Activated T-helper 1 cell treated with anti-CD3 and anti-CD28 coated beads, Interleukin-12 subunit alpha, Interleukin-12 subunit beta, Interleukin-2, Interleukin-4 antibody, amounts not matched to agents 30 ng/mL and 10 ng/mL and 1 ng/mL, durations not matched to agents 14 hours and 24 hours and 36 hours (primary cell): ENCODE results near the gene ARVCF. TPM values are rescaled to one million over a fixed set of nuclear protein-coding genes. Genes with fewer than 3 reads are reported as not detected.

Experiments
- DNase-seq: peaks from one replicate; pipeline ENCODE4 v3.0.0; 2021; ENCODE audit warnings: low spot score
- H3K27ac Mint-ChIP-seq: one replicate; pipeline ENCODE4 v1.8.0; 2021; ENCODE audit warnings: mild to moderate bottlenecking, mixed read lengths
- H3K27me3 Mint-ChIP-seq: one replicate; pipeline ENCODE4 v1.8.0; 2022; ENCODE audit warnings: mild to moderate bottlenecking, moderate library complexity, mixed read lengths; ENCODE audit not compliant: insufficient read depth
- H3K36me3 Mint-ChIP-seq: one replicate; pipeline ENCODE4 v1.8.0; 2021; ENCODE audit warnings: low read depth, mixed read lengths
- H3K4me1 Mint-ChIP-seq: one replicate; pipeline ENCODE4 v1.8.0; 2021; ENCODE audit warnings: low read depth, mixed read lengths
- H3K4me3 Mint-ChIP-seq: one replicate; pipeline ENCODE4 v1.8.0; 2021; ENCODE audit warnings: mild to moderate bottlenecking, moderate library complexity, mixed read lengths
- H3K9me3 Mint-ChIP-seq: one replicate; pipeline ENCODE4 v1.8.0; 2021; ENCODE audit warnings: mixed read lengths
- intact Hi-C: fragments of 100-400 bp; cut with micrococcal nuclease; formaldehyde crosslinking; loops from one replicate; pipeline ENCODE4 v1.15.1; 2024
- total RNA-seq: library from RNA; stranded (reverse); gene quantifications from 2 replicates; pipeline ENCODE4 v1.2.3, GENCODE V29; 2022

Gene ARVCF
- total RNA-seq, 1 donor from 2014 or later: 2.4 TPM

GRCh38 chr22:19986011-19986409 lies 30.6 kb downstream of the ARVCF start:
- peaks cover 8% of the 10 kb centered on the region for H3K27me3 Mint-ChIP-seq
- no peak overlapping the region for H3K27ac Mint-ChIP-seq
- H3K36me3 Mint-ChIP-seq: no peaks in the 10 kb centered on the region
- no peaks in the 10 kb centered on the region for H3K9me3 Mint-ChIP-seq
- H3K4me1 Mint-ChIP-seq: no peaks in the 10 kb centered on the region
- DNase-seq: no peak
- no peak overlapping the region for H3K4me3 Mint-ChIP-seq
- intact Hi-C loops: no loop called here

- H3K27ac Mint-ChIP-seq: no peak overlapping the region
- intact Hi-C loops: no loop called here
- no peak overlapping the region for H3K4me3 Mint-ChIP-seq
- no peak for DNase-seq
- peaks cover 6% of the 10 kb centered on the region for H3K27me3 Mint-ChIP-seq
- H3K36me3 Mint-ChIP-seq: no peaks in the 10 kb centered on the region
- no peaks in the 10 kb centered on the region for H3K4me1 Mint-ChIP-seq
- H3K9me3 Mint-ChIP-seq: no peaks in the 10 kb centered on the region
Measured at GRCh38 chr22:19984851-19985811, 31.5 kb downstream of the ARVCF start.

GRCh38 chr22:19984201-19984753 lies 32.3 kb downstream of the ARVCF start:
- Mint-ChIP-seq H3K9me3 (no peaks in the 10 kb centered on the region), H3K4me1 (no peaks in the 10 kb centered on the region)

GRCh38 chr22:19983741-19984140 lies 32.9 kb downstream of the ARVCF start:
- H3K36me3 Mint-ChIP-seq: no peaks in the 10 kb centered on the region
- H3K27me3 Mint-ChIP-seq: peaks cover 2% of the 10 kb centered on the region
- no peak overlapping the region for H3K4me3 Mint-ChIP-seq
- H3K27ac Mint-ChIP-seq: no peak overlapping the region
- no peak for DNase-seq
- H3K9me3 Mint-ChIP-seq: no peaks in the 10 kb centered on the region
- intact Hi-C loops: no loop called here
- H3K4me1 Mint-ChIP-seq: no peaks in the 10 kb centered on the region

More at GRCh38 chr22:19984201-19984753, 32.3 kb downstream of the ARVCF start:
- H3K27me3 Mint-ChIP-seq: peaks cover 4% of the 10 kb centered on the region
- no peak for DNase-seq
- no peak overlapping the region for H3K27ac Mint-ChIP-seq
- no peak overlapping the region for H3K4me3 Mint-ChIP-seq
- intact Hi-C loops: no loop called here
- H3K36me3 Mint-ChIP-seq: no peaks in the 10 kb centered on the region

GRCh38 chr22:19982991-19983578 lies 33.5 kb downstream of the ARVCF start:
- DNase-seq: no peak
- Mint-ChIP-seq H3K27me3 (peaks cover under 1% of the 10 kb centered on the region), H3K36me3 (no peaks in the 10 kb centered on the region), H3K4me1 (no peaks in the 10 kb centered on the region), H3K9me3 (no peaks in the 10 kb centered on the region), H3K4me3 (no peak overlapping the region), H3K27ac (no peak overlapping the region)
- intact Hi-C loops: no loop called here

GRCh38 chr22:19981961-19982920 lies 34.4 kb downstream of the ARVCF start:
- no peaks in the 10 kb centered on the region for H3K4me1 Mint-ChIP-seq
- intact Hi-C loops: no loop called here
- no peaks in the 10 kb centered on the region for H3K27me3 Mint-ChIP-seq
- no peak overlapping the region for H3K27ac Mint-ChIP-seq
- DNase-seq: no peak
- no peaks in the 10 kb centered on the region for H3K9me3 Mint-ChIP-seq
- H3K36me3 Mint-ChIP-seq: no peaks in the 10 kb centered on the region
- no peak overlapping the region for H3K4me3 Mint-ChIP-seq

GRCh38 chr22:19981171-19981960 lies 35.3 kb downstream of the ARVCF start:
- Mint-ChIP-seq H3K9me3 (no peaks in the 10 kb centered on the region), H3K27me3 (no peaks in the 10 kb centered on the region)
- no peak for DNase-seq

GRCh38 chr22:19980766-19981165 lies 35.9 kb downstream of the ARVCF start:
- intact Hi-C loops: no loop called here
- no peak overlapping the region for H3K4me3 Mint-ChIP-seq
- H3K4me1 Mint-ChIP-seq: no peaks in the 10 kb centered on the region
- no peak for DNase-seq
- no peaks in the 10 kb centered on the region for H3K9me3 Mint-ChIP-seq
- H3K27me3 Mint-ChIP-seq: no peaks in the 10 kb centered on the region
- no peaks in the 10 kb centered on the region for H3K36me3 Mint-ChIP-seq
- H3K27ac Mint-ChIP-seq: no peak overlapping the region

More at GRCh38 chr22:19981171-19981960, 35.3 kb downstream of the ARVCF start:
- no peaks in the 10 kb centered on the region for H3K36me3 Mint-ChIP-seq
- H3K27ac Mint-ChIP-seq: no peak overlapping the region
- no peak overlapping the region for H3K4me3 Mint-ChIP-seq
- no peaks in the 10 kb centered on the region for H3K4me1 Mint-ChIP-seq
- intact Hi-C loops: no loop called here

- Mint-ChIP-seq H3K9me3 (no peaks in the 10 kb centered on the region), H3K27me3 (no peaks in the 10 kb centered on the region), H3K36me3 (no peaks in the 10 kb centered on the region), H3K4me3 (no peak overlapping the region), H3K4me1 (peaks cover 7% of the 10 kb centered on the region), H3K27ac (no peak overlapping the region)
- intact Hi-C loops: loop anchor here (10.0 kb wide), 1 partner anchor 455 kb away; the partner anchor contains the start of gene SCARF2
- DNase-seq: no peak
Measured at GRCh38 chr22:19979712-19980493, 36.7 kb downstream of the ARVCF start.

- intact Hi-C loops: loop anchor here (10.0 kb wide), 1 partner anchor 456 kb away; the partner anchor contains the start of gene SCARF2
- H3K9me3 Mint-ChIP-seq: no peaks in the 10 kb centered on the region
- no peaks in the 10 kb centered on the region for H3K36me3 Mint-ChIP-seq
- H3K4me1 Mint-ChIP-seq: peaks cover 9% of the 10 kb centered on the region
- no peaks in the 10 kb centered on the region for H3K27me3 Mint-ChIP-seq
- H3K27ac Mint-ChIP-seq: no peak overlapping the region
- no peak for DNase-seq
- H3K4me3 Mint-ChIP-seq: no peak overlapping the region
Measured at GRCh38 chr22:19978748-19979147, 37.9 kb downstream of the ARVCF start.
